Effector CD4-positive, alpha-beta T cell (primary cell): ENCODE results near the gene SAMD11.
"Not testable (repeated sequence)": the region's sequence is repeated elsewhere in the genome, so short reads cannot be mapped to it uniquely, and the experiment has no call there.

Experiments
- DNase-seq: peaks from one replicate; pipeline ENCODE4 v3.0.0-alpha.2; 2020

The SAMD11 gene

GRCh38 chr1:945688-946556, 22.2 kb downstream of the SAMD11 start:
- no peak for DNase-seq

GRCh38 chr1:946811-947210, 23.1 kb downstream of the SAMD11 start:
- not testable (repeated sequence) for DNase-seq

GRCh38 chr1:947958-948357, 24.2 kb downstream of the SAMD11 start:
- DNase-seq, result no peak

GRCh38 chr1:950268-950667, 26.5 kb downstream of the SAMD11 start:
- no peak for DNase-seq

DNA sequence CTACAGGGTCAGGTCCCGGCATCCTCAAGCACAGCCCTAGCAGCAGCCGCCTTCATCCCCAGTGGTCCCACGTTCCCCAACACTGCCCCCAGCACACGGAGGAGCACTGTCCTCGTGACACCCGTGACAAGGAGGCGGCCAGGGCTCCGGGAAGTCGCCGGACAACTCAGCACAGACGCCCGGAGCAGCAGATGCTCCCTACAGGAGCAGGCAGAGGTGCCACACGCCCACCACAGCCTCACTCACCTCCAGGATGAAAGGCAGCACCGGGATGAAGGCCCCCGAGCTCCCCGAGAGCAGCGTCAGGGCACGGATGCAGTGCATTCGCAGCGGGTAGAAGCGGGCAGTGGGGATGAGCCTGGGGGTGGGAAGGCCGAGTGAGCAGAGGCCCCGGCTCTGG, 27.2 kb downstream of the SAMD11 start:
- no peak for DNase-seq

DNA sequence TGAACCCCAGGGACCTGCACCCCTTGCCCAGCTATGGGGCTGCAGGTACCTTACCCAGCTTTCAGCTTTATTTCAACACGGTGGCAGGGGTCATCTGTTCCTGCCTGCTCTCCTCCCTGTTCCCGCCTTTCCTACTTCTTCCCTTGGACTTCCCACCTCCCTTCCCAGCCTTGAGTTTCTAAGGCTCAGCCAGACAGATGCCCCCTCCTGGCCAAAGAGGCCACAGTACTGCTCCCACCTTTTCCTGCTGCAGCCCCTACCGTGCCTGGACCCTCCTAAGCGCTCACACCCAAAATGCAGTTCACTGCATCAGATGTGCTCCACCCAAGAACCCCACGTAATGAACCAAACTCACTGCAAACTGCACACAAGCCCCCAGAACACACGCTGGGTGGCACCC, 27.6 kb downstream of the SAMD11 start:
- no peak for DNase-seq

DNA sequence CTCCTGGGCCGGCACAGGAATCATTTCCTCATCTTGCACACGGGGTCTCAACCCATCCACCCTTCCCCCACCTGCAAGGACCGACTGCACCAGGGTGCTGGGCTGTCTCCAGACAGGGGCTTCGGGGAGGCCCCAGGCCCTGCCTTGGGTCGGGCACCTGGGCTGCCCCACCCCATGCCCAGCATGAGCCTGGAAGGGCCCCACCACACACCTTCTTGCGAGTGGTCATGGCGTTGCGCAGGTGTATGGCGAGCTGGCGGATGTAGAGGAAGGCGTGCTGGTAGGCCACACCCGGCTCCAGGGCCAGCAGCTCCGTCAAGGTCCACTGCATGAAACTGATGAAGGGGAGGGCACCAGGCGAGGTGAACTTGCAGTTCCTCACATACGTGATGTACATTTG, 28.5 kb downstream of the SAMD11 start:
- DNase-seq, result no peak

DNA sequence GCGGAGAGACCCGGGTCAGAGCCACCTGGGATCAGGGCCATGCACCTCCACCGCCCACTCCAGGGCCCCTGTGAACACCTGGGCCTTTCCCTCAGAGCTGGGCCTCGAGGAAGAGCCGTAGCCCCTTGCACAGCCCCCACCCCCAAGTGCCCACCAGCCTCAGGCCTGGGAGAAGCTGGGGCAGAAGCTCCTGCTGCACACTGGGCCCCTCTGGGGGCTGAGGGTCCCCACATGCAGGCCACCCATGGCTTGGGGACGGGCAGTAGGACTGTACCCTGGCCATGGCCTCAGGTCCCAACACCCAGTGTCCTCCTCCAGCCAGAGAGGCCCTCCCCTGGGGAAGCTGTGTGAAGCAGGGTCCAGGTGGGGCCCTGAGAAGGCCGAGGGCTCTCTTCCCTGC, 28.9 kb downstream of the SAMD11 start:
- no peak for DNase-seq

DNA sequence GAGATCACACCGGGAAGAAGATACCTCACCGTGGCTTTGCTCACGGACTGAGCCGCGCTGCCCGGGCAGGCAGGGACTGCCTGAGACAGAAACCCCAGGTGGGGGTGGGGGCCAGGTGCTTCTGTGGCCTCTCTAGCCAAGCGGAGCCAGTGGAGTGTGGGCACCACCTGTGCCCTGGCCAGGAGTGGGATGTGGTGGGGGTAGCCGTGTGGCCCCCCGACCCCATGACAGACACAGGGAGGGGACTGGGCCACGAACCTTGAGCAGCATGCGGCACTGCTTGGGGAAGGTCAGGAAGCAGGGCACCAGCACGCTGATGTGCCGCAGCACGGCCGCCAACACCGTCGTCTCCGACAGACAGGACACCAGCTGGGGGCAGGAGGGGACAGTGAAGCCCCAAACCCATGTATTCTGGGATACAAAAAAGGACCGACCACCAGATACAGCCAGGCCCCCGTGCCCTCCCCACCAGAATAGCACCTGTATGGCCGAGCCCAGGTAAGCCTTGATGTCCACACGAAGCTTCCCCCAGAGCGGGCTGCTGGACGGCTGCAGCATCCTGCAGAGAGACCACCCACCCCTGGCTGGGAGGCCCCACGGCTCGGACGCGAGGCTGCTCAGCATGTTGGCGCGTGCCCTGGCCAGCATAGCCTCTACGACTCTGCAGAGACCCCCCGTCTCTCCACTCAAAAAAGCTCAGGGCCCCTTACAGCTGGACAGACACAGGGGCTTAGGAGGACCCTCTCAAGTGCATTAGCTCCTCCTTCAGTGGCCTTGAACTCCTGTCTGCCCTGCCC, 30.0 kb downstream of the SAMD11 start:
- DNase-seq, result no peak

- no peak for DNase-seq
Measured at GRCh38 chr1:954927-955326, 31.2 kb downstream of the SAMD11 start.

DNA sequence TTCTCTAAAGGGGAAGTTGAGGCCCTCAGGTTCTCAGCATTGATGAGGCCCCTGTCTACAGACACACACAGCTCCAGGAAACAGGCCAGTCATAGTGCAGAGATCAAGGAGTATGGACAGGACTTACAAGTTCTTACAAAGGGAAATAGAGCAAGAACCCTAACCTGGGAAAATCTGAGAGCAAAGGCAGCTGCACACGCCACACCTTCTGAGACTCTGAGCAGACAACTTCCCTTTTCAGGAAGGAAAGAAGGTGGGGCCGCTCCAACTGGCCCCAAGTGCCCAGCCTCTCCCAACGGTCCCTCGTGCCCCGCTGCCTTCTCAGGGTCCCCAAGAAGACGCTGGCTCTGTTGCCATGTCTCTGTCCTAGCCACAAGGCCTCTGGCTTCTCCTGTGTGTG, 31.8 kb downstream of the SAMD11 start:
- DNase-seq, result no peak

DNA sequence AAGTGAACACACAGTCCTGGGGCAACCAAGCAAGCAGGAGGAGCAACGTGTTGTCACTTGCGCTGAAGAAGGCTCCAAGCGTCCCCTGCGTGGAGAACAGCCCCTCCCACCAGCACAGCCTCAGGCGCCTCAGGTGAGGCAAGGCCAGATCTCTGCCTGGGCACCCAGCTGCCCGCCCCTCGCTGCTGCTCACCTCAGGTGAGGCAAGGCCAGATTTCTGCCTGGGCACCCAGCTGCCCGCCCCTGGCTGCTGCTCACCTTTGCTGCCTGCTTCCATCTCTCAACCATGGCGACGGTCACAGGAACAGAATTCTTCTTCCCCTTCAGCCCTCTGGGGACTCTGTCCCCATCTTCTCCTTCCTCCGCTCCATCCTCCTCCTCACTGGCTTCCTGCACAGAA, 32.9 kb downstream of the SAMD11 start:
- DNase-seq, result no peak

- peak; percentile 91 for DNase-seq
Measured at GRCh38 chr1:958823-959730, 35.4 kb downstream of the SAMD11 start, which contains the start of gene NOC2L. NOC2L (minus strand) TSS chr1:959256; CDS start chr1:959240, 16 bp downstream.

DNA sequence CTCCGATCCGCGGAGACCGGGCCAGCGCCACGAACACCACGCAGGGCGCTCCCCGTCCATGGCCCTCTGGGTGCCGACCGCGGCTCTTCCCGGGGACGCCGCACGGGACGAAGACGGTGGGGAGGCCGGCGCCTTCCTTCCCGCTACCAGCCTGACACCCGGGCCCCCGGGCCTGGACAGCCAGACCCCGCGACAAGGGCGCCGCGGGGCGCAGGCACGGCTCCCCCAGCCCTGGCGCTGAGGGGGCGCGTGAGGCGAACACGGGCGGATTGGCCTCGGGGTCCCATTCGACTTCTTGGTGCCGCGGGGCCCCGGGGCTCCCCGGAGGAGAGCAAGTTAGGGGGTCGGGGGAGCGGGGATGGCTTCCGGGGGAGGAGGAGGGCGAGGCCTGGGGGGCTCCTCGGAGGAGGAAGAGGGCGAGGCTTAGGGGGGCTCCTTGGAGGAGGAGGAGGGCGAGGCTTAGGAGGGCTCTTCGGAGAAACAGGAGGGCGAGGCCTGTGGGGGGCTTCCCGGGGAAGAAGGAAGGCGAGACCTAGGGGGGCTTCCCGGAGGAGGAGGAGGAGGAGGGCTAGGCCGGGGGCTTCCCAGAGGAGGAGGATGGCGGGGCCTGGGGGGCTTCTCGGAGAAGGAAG, 36.1 kb downstream of the SAMD11 start:
- no peak for DNase-seq

DNA sequence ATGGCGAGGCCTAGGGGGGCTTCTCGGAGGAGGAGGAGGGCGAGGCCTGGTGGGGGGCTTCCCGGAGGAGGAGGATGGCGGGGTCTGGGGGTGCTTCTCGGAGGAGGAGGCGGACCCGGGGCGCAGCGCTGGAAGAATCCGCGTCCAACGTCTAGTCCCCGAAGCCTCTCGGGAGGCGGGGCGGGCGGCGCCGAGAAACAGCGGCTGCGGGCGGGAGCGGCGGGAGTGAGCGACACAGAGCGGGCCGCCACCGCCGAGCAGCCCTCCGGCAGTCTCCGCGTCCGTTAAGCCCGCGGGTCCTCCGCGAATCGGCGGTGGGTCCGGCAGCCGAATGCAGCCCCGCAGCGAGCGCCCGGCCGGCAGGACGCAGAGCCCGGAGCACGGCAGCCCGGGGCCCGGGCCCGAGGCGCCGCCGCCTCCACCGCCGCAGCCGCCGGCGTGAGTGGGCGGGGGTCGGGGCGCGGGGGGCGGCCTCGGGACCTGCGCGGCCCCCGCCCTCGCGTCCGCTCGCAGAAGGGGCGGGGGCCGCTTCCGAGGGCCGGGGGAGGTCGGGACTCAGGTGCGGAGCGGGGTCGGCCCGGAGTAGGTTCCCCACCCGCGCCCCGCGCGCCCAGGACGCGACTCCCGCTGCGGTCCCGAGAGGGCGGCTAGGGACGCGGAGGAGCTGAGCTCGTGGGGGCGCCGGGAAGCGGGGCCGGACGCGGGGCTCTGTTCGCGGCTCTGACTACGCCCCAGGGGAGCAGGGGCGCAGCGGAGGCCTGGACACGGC, 36.8 kb downstream of the SAMD11 start, which contains the start of gene KLHL17:
TSS of gene KLHL17 (plus strand) at position 222 of the 769 bp plus-strand sequence. CDS start at position 332, 110 bp downstream.
- peak; percentile 78 for DNase-seq

DNA sequence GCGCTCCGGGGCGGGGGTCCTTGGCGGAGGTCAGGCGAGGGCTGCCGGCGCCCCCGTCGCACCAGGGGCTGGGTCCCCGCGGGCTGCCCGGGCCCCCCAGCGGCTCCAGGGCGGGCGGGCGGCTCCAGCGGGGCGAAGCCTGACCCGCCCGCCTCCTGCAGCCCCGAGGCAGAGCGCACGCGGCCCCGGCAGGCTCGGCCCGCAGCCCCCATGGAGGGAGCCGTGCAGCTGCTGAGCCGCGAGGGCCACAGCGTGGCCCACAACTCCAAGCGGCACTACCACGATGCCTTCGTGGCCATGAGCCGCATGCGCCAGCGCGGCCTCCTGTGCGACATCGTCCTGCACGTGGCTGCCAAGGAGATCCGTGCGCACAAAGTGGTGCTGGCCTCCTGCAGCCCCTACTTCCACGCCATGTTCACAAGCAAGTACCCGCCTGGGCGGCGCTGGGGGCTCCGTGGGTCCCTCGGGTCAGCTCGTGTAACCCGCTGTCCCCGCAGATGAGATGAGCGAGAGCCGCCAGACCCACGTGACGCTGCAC, 37.5 kb downstream of the SAMD11 start:
- DNase-seq, result no peak

DNA sequence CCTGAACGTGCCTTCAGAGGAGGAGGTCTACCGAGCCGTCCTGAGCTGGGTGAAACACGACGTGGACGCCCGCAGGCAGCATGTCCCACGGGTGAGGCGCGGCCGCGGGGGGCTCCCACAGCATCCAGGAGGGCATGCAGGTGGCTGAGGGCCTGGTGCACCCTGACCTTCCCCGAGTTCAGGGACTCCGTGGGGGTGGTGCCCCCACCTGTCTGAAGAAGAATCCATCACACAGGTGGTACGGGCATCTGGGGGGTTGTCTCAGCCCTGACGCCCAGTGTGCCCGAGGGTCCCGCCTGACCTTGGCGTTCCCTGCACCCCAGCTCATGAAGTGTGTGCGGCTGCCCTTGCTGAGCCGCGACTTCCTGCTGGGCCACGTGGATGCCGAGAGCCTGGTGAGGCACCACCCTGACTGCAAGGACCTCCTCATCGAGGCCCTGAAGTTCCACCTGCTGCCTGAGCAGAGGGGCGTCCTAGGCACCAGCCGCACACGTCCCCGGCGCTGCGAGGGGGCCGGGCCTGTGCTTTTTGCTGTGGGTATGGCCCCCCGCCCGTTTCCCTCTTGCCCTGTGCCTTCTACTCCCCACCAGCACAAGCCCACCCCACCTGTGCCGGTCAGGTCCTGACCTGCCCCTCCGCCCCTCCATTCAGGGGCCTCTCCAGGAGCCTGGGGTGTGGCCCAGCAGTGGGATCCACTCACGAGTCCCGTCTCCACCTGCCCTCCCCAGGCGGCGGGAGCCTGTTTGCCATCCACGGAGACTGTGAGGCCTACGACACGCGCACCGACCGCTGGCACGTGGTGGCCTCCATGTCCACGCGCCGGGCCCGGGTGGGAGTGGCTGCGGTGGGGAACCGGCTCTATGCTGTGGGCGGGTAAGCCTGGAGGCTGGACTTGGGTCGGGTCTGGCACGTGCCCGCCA, 38.9 kb downstream of the SAMD11 start:
- DNase-seq, result no peak

DNA sequence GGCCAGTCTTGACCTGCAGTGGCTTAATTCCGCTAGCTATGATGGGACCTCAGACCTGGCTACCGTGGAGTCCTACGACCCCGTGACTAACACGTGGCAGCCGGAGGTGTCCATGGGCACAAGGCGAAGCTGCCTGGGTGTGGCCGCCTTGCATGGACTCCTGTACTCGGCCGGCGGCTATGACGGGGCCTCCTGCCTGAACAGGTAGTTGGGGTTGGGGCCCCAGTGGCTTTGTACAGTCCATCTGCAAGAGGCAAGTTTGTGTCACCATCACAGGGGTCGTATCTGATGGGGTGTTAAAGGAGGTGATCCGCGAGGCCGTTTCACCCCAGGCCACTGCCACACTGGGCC, 39.6 kb downstream of the SAMD11 start:
- no peak for DNase-seq

DNA sequence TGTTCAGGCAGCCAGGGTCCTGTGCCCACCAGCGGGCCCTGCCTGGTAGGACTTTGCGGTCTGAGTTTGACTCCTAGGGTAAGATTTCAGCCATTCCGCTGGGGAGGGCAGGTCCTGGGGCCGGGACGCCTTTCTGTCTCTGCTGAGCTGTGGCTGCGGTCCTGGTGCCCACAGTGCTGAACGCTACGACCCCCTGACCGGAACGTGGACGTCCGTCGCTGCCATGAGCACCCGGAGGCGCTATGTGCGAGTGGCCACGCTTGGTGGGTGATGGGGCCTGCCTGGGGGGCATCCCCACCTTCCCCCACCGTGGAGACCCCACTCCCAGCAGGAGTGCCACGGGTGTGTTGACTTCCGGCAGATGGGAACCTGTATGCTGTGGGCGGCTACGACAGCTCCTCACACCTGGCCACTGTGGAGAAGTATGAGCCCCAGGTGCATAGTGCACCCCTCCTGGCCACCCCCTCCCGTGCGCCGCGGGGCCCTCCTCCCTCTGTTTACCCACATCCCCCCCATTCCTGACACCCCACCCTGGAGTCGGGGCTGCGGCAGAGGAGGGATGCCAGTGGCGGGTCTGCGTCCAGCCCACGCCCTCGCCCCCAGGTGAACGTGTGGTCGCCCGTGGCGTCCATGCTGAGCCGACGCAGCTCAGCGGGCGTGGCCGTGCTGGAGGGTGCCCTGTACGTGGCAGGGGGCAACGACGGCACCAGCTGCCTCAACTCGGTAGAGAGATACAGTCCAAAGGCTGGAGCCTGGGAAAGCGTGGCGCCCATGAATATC, 40.2 kb downstream of the SAMD11 start:
- DNase-seq, result no peak
